ENCODE measurements around the gene DNPEP. TPM values are rescaled to one million over a fixed set of nuclear protein-coding genes. Genes with fewer than 3 reads are reported as not detected.

Gene DNPEP
- total and polyA plus RNA-seq, 2 of the 8 experiments (the other 6 are each of a cell fraction or from before 2014, with no cell fraction given), result 59.8 to 109 TPM

- TF ChIP-seq, protein P1, sequence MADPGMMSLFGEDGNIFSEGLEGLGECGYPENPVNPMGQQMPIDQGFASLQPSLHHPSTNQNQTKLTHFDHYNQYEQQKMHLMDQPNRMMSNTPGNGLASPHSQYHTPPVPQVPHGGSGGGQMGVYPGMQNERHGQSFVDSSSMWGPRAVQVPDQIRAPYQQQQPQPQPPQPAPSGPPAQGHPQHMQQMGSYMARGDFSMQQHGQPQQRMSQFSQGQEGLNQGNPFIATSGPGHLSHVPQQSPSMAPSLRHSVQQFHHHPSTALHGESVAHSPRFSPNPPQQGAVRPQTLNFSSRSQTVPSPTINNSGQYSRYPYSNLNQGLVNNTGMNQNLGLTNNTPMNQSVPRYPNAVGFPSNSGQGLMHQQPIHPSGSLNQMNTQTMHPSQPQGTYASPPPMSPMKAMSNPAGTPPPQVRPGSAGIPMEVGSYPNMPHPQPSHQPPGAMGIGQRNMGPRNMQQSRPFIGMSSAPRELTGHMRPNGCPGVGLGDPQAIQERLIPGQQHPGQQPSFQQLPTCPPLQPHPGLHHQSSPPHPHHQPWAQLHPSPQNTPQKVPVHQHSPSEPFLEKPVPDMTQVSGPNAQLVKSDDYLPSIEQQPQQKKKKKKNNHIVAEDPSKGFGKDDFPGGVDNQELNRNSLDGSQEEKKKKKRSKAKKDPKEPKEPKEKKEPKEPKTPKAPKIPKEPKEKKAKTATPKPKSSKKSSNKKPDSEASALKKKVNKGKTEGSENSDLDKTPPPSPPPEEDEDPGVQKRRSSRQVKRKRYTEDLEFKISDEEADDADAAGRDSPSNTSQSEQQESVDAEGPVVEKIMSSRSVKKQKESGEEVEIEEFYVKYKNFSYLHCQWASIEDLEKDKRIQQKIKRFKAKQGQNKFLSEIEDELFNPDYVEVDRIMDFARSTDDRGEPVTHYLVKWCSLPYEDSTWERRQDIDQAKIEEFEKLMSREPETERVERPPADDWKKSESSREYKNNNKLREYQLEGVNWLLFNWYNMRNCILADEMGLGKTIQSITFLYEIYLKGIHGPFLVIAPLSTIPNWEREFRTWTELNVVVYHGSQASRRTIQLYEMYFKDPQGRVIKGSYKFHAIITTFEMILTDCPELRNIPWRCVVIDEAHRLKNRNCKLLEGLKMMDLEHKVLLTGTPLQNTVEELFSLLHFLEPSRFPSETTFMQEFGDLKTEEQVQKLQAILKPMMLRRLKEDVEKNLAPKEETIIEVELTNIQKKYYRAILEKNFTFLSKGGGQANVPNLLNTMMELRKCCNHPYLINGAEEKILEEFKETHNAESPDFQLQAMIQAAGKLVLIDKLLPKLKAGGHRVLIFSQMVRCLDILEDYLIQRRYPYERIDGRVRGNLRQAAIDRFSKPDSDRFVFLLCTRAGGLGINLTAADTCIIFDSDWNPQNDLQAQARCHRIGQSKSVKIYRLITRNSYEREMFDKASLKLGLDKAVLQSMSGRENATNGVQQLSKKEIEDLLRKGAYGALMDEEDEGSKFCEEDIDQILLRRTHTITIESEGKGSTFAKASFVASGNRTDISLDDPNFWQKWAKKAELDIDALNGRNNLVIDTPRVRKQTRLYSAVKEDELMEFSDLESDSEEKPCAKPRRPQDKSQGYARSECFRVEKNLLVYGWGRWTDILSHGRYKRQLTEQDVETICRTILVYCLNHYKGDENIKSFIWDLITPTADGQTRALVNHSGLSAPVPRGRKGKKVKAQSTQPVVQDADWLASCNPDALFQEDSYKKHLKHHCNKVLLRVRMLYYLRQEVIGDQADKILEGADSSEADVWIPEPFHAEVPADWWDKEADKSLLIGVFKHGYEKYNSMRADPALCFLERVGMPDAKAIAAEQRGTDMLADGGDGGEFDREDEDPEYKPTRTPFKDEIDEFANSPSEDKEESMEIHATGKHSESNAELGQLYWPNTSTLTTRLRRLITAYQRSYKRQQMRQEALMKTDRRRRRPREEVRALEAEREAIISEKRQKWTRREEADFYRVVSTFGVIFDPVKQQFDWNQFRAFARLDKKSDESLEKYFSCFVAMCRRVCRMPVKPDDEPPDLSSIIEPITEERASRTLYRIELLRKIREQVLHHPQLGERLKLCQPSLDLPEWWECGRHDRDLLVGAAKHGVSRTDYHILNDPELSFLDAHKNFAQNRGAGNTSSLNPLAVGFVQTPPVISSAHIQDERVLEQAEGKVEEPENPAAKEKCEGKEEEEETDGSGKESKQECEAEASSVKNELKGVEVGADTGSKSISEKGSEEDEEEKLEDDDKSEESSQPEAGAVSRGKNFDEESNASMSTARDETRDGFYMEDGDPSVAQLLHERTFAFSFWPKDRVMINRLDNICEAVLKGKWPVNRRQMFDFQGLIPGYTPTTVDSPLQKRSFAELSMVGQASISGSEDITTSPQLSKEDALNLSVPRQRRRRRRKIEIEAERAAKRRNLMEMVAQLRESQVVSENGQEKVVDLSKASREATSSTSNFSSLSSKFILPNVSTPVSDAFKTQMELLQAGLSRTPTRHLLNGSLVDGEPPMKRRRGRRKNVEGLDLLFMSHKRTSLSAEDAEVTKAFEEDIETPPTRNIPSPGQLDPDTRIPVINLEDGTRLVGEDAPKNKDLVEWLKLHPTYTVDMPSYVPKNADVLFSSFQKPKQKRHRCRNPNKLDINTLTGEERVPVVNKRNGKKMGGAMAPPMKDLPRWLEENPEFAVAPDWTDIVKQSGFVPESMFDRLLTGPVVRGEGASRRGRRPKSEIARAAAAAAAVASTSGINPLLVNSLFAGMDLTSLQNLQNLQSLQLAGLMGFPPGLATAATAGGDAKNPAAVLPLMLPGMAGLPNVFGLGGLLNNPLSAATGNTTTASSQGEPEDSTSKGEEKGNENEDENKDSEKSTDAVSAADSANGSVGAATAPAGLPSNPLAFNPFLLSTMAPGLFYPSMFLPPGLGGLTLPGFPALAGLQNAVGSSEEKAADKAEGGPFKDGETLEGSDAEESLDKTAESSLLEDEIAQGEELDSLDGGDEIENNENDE (IDR thresholded peaks at IDR 0.05; ENCODE audit: insufficient replicate concordance, low read length), result no peak
- TF ChIP-seq SUZ12 (IDR thresholded peaks at IDR 0.05; ENCODE audit: low read length) (no peak), GABPA (IDR thresholded peaks at IDR 0.05; ENCODE audit: borderline replicate concordance, insufficient read depth, low read length) (no peak), PHF8 (conservative IDR thresholded peaks at IDR 0.05; ENCODE audit: low read depth, low read length) (no peak), POU5F1 (IDR thresholded peaks at IDR 0.05; ENCODE audit: low read depth, low read length) (no peak), KDM5A (IDR thresholded peaks at IDR 0.05; ENCODE audit: low read length) (no peak), ATF2 (IDR thresholded peaks at IDR 0.05; ENCODE audit: low read length) (no peak)
Measured at GRCh38 chr2:219421323-219421722, 33.6 kb upstream of the DNPEP start (continued).

Data from H1 (cell line).